Upper lobe of left lung (tissue), 6 donors: ENCODE results near the gene RAX2. TPM values are rescaled to one million over a fixed set of nuclear protein-coding genes. Genes with fewer than 3 reads are reported as not detected.

Experiments used
- ATAC-seq, 2 donors: fragments of 200-7000 bp; cut with Tn5 transposase; one replicate each; pipeline ENCODE4 v1.9.1; 2022; ENCODE audit warnings: mild to moderate bottlenecking in 2 of 2, moderate library complexity in 2 of 2; ENCODE audit not compliant: low FRiP score in 2 of 2
- DNase-seq, 2 donors: peaks; one replicate each; pipeline ENCODE4 v3.0.0-alpha.2; 2019 to 2020
- H3K27ac ChIP-seq, 4 donors: fragments of 200-600 bp; sonication (generic); one replicate each; pipeline ENCODE4 v1.5.1; 2016 to 2019
- H3K27me3 ChIP-seq, 4 donors: fragments of 200-600 bp; sonication (generic); one replicate each; pipeline ENCODE4 v1.5.1; 2017 to 2019
- H3K36me3 ChIP-seq, 4 donors: fragments of 200-600 bp; sonication (generic); one replicate each; pipeline ENCODE4 v1.5.1; 2016 to 2019
- H3K4me1 ChIP-seq, 4 donors: fragments of 200-600 bp; sonication (generic); one replicate each; pipeline ENCODE4 v1.5.1; 2018 to 2019
- H3K4me3 ChIP-seq, 4 donors: fragments of 200-600 bp; sonication (generic); one replicate each; pipeline ENCODE4 v1.5.1; 2017 to 2019; ENCODE audit warnings: mild to moderate bottlenecking in 2 of 4, moderate library complexity in 1 of 4
- H3K9me3 ChIP-seq, 4 donors: fragments of 200-600 bp; sonication (generic); one replicate each; pipeline ENCODE4 v1.5.1; 2018 to 2019
- CTCF ChIP-seq, 6 experiments: fragments of 450-650 bp in 4 of 6; fragments of 200-600 bp in 2 of 6; sonication (generic) in 2 of 6; IDR thresholded peaks; one replicate each; pipeline ENCODE4 v1.5.1; 2016 to 2019; ENCODE audit warnings: antibody characterized with exemption in 6 of 6
- EP300 ChIP-seq, 4 donors: sonication (generic); formaldehyde crosslinking; IDR thresholded peaks; one replicate each; pipeline ENCODE4 v1.5.1; 2017; ENCODE audit warnings: antibody characterized with exemption in 4 of 4, control low read depth in 2 of 4
- POLR2A ChIP-seq, 4 donors: fragments of 450-650 bp; IDR thresholded peaks; one replicate each; pipeline ENCODE4 v1.5.1; 2016 to 2017; ENCODE audit warnings: antibody characterized with exemption in 4 of 4, mild to moderate bottlenecking in 2 of 4
- POLR2AphosphoS5 ChIP-seq, 2 donors: sonication (generic); formaldehyde crosslinking; IDR thresholded peaks; one replicate each; pipeline ENCODE4 v1.5.1; 2017; ENCODE audit warnings: antibody characterized with exemption in 2 of 2
- WGBS, 2 donors: methylation state at CpG; one replicate each; pipeline ENCODE4 v1.1.5; 2017 to 2018; 5-methylcytosine and 5-hydroxymethylcytosine counted together
- total RNA-seq, 6 donors: library from RNA; depleted of rRNA in 4 of 6; stranded (reverse); fragments of >200 nt in 4 of 6; gene quantifications; one replicate each; pipeline versions ENCODE4 v1.1.0 to v1.2.1, GENCODE V29; 2016 to 2021
- donor health status: DM: no; HTN: no; CAD: no; lungs with moderate emphysema.
- donor health status: DM: no; HTN: yes; CAD: no; lungs with severe emphysema.

The RAX2 gene
- not detected for total RNA-seq

- H3K9me3 ChIP-seq, result no peaks in the 10 kb centered on the region
- no peak for ATAC-seq
- H3K36me3 ChIP-seq, result peaks cover 7 to 30% (median 20%) of the 10 kb centered on the region in 4 donors
- H3K4me3 ChIP-seq, result no peak within 1 kb of the TSS
- H3K27ac ChIP-seq, result no peak within 1 kb of the TSS
- TF ChIP-seq POLR2A (IDR thresholded peaks at IDR 0.05) (no peak), EP300 (IDR thresholded peaks at IDR 0.05) (no peak), POLR2AphosphoS5 (IDR thresholded peaks at IDR 0.05) (no peak), CTCF (IDR thresholded peaks at IDR 0.05) (no peak)
- DNase-seq, result peak in 1 of 2 donors; percentile 65
- H3K27me3 ChIP-seq, result no peaks in the 10 kb centered on the region
- 57 to 59% methylated on average over 15 to 23 of the region's 23 CpGs for WGBS, 2 donors
- H3K4me1 ChIP-seq, result peaks cover 0 to 12% (median 0%) of the 10 kb centered on the region in 4 donors
These were observed at the start of gene RAX2 for GRCh38 chr19:3771906-3772455. TSS of gene RAX2 (minus strand) at chr19:3772228. CDS start at chr19:3771742, 486 bp downstream.

- H3K9me3 ChIP-seq, result no peaks in the 10 kb centered on the region
- no peaks in the 10 kb centered on the region for H3K27me3 ChIP-seq
- TF ChIP-seq CTCF (IDR thresholded peaks at IDR 0.05), result no peak
- no peak for TF ChIP-seq EP300 (IDR thresholded peaks at IDR 0.05)
- TF ChIP-seq POLR2A (IDR thresholded peaks at IDR 0.05), result no peak
- TF ChIP-seq POLR2AphosphoS5 (IDR thresholded peaks at IDR 0.05), result no peak
- peak in 1 of 2 donors; percentile 77 for DNase-seq
- H3K27ac ChIP-seq, result no peak overlapping the region
- H3K36me3 ChIP-seq, result no peaks in the 10 kb centered on the region
- no peak for ATAC-seq
- 90 to 95% methylated on average over 16 to 23 of the region's 23 CpGs for WGBS, 2 donors
- H3K4me1 ChIP-seq, result peaks cover 8 to 20% (median 14%) of the 10 kb centered on the region in 4 donors
- no peak overlapping the region for H3K4me3 ChIP-seq
These were observed 49.1 kb upstream of the RAX2 start for GRCh38 chr19:3821156-3821555.

- no peak overlapping the region for H3K4me3 ChIP-seq
- H3K4me1 ChIP-seq, result peaks cover 8 to 21% (median 14%) of the 10 kb centered on the region in 4 donors
- no peaks in the 10 kb centered on the region for H3K27me3 ChIP-seq
- ATAC-seq, result no peak
- WGBS, 2 donors, result 82% methylated on average over 16 of the region's 19 CpGs; no CpG with 5 or more reads in 1 of the 2 donors
- peak in 1 of 2 donors; percentile 78 for DNase-seq
- peak overlapping the region in 2 of 4 donors; percentile 27 to 42 for H3K27ac ChIP-seq
- no peak for TF ChIP-seq POLR2AphosphoS5 (IDR thresholded peaks at IDR 0.05)
- TF ChIP-seq EP300 (IDR thresholded peaks at IDR 0.05), result no peak
- TF ChIP-seq POLR2A (IDR thresholded peaks at IDR 0.05), result no peak
- TF ChIP-seq CTCF (IDR thresholded peaks at IDR 0.05), result no peak
- no peaks in the 10 kb centered on the region for H3K36me3 ChIP-seq
- H3K9me3 ChIP-seq, result no peaks in the 10 kb centered on the region
These were observed 48.0 kb upstream of the RAX2 start for GRCh38 chr19:3819989-3820388.

GRCh38 chr19:3818918-3819317 lies 46.9 kb upstream of the RAX2 start:
- Histone ChIP-seq H3K9me3 (no peaks in the 10 kb centered on the region), H3K27ac (peak overlapping the region; percentile 41 to 65 (median 62)), H3K4me1 (peaks cover 8 to 29% (median 14%) of the 10 kb centered on the region in 4 donors), H3K27me3 (no peaks in the 10 kb centered on the region), H3K4me3 (no peak overlapping the region), H3K36me3 (no peaks in the 10 kb centered on the region)
- DNase-seq (peak in 1 of 2 donors; percentile 78), ATAC-seq (peak in 1 of 2 donors; percentile 4)
- WGBS, 2 donors, result 78 to 83% methylated on average over 12 to 17 of the region's 31 CpGs
- TF ChIP-seq CTCF (IDR thresholded peaks at IDR 0.05), result no peak
- TF ChIP-seq EP300 (IDR thresholded peaks at IDR 0.05), result no peak
- TF ChIP-seq POLR2A (IDR thresholded peaks at IDR 0.05), result no peak
- TF ChIP-seq POLR2AphosphoS5 (IDR thresholded peaks at IDR 0.05), result no peak

- Histone ChIP-seq H3K27ac (peak overlapping the region; percentile 51 to 65 (median 62)), H3K4me1 (peaks cover 13 to 34% (median 19%) of the 10 kb centered on the region in 4 donors), H3K36me3 (no peaks in the 10 kb centered on the region), H3K27me3 (no peaks in the 10 kb centered on the region), H3K9me3 (no peaks in the 10 kb centered on the region), H3K4me3 (no peak overlapping the region)
- ATAC-seq (peak in 1 of 2 donors; percentile 34), DNase-seq (no peak)
- TF ChIP-seq EP300 (IDR thresholded peaks at IDR 0.05) (no peak), CTCF (IDR thresholded peaks at IDR 0.05) (no peak), POLR2AphosphoS5 (IDR thresholded peaks at IDR 0.05) (no peak), POLR2A (IDR thresholded peaks at IDR 0.05) (no peak)
- WGBS, 2 donors, result 22 to 36% methylated on average over 9 to 10 of the region's 11 CpGs
These were observed 46.4 kb upstream of the RAX2 start for GRCh38 chr19:3818466-3818865.
